Ishikawa (cell line): Measurements from ENCODE around the gene HDAC9.

Experiments used
- CEBPB ChIP-seq: IDR thresholded peaks from 2 replicates; pipeline ENCODE4 v1.6.1; 2012
- CREB1 ChIP-seq: IDR thresholded peaks from 2 replicates; pipeline ENCODE4 v1.6.1; 2012; ENCODE audit warnings: low read depth
- EGR1 ChIP-seq: IDR thresholded peaks from 2 replicates; pipeline ENCODE4 v1.6.1; 2012
- EP300 ChIP-seq: IDR thresholded peaks from 2 replicates; pipeline ENCODE4 v1.6.1; 2012; ENCODE audit warnings: borderline replicate concordance
- FOXM1 ChIP-seq: IDR thresholded peaks from 2 replicates; pipeline ENCODE4 v1.6.1; 2012; ENCODE audit warnings: low read depth, borderline replicate concordance
- NFIC ChIP-seq: IDR thresholded peaks from 2 replicates; pipeline ENCODE4 v1.6.1; 2012
- RAD21 ChIP-seq: IDR thresholded peaks from 2 replicates; pipeline ENCODE4 v1.6.1; 2012; ENCODE audit warnings: low read depth
- TAF1 ChIP-seq: IDR thresholded peaks from 2 replicates; pipeline ENCODE4 v1.6.1; 2012; ENCODE audit warnings: low read depth, mild to moderate bottlenecking
- TCF12 ChIP-seq: IDR thresholded peaks from 2 replicates; pipeline ENCODE4 v1.6.1; 2012; ENCODE audit warnings: low read depth
- TEAD4 ChIP-seq: IDR thresholded peaks from 2 replicates; pipeline ENCODE4 v1.6.1; 2012
- YY1 ChIP-seq: IDR thresholded peaks from 2 replicates; pipeline ENCODE4 v1.6.1; 2012; ENCODE audit warnings: low read depth
- ZBTB7A ChIP-seq: IDR thresholded peaks from 2 replicates; pipeline ENCODE4 v1.6.1; 2012; ENCODE audit warnings: low read depth
- TF ChIP-seq, protein P1 (sequence below): IDR thresholded peaks from 2 replicates; pipeline ENCODE4 v1.6.1; 2012
- TF ChIP-seq, protein P2 (sequence below): IDR thresholded peaks from 2 replicates; pipeline ENCODE4 v1.6.1; 2012
- TF ChIP-seq, protein P3 (sequence below): IDR thresholded peaks from 2 replicates; pipeline ENCODE4 v1.6.1; 2012; ENCODE audit warnings: low read depth, mild to moderate bottlenecking

HDAC9 gene

DNA sequence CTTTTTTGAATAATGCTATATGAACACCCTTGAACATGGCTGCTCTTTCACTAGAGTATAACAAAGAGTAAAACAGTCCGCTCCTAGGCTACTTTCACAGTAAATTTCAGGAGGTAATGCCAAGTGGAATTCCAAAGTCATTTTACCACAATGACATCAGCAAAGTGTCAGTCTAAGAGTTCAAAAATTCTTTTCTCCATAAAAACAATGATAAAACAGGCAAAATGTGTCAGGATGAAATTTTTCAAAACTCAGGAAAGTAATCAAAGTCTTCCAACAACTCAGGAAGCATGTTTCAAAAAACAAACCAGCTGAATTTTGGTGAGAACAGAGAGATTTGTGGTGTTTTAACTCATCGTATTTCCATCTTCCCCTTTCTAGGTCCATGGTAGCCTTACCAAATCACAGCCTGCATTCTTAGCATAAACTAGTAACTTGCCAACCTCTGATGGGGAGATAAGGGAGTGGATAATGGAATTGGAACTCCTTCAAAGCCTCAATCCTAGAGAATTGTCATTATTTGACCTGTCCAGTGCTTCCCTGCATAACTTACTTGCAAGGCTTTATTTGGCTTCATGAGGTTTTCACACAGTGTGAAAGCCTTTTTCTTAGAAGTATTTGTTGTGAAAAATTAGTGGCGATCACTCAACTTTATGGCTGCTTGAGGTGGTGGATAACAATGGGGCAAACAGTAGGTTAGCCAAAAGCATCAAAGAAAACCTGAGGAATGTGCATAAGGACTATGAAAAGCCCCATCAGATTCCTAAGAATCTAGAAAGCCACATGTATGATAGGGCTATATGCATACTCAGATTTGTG lies 302.7 kb downstream of the HDAC9 start:
- TF ChIP-seq TCF12 = no peak
- TF ChIP-seq FOXM1 = no peak
- TF ChIP-seq CEBPB = no peak
- TF ChIP-seq RAD21 = no peak
- TF ChIP-seq, protein P1, sequence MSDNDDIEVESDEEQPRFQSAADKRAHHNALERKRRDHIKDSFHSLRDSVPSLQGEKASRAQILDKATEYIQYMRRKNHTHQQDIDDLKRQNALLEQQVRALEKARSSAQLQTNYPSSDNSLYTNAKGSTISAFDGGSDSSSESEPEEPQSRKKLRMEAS = no peak
- TF ChIP-seq, protein P2, sequence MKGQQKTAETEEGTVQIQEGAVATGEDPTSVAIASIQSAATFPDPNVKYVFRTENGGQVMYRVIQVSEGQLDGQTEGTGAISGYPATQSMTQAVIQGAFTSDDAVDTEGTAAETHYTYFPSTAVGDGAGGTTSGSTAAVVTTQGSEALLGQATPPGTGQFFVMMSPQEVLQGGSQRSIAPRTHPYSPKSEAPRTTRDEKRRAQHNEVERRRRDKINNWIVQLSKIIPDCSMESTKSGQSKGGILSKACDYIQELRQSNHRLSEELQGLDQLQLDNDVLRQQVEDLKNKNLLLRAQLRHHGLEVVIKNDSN = no peak
- TF ChIP-seq, protein P3, sequence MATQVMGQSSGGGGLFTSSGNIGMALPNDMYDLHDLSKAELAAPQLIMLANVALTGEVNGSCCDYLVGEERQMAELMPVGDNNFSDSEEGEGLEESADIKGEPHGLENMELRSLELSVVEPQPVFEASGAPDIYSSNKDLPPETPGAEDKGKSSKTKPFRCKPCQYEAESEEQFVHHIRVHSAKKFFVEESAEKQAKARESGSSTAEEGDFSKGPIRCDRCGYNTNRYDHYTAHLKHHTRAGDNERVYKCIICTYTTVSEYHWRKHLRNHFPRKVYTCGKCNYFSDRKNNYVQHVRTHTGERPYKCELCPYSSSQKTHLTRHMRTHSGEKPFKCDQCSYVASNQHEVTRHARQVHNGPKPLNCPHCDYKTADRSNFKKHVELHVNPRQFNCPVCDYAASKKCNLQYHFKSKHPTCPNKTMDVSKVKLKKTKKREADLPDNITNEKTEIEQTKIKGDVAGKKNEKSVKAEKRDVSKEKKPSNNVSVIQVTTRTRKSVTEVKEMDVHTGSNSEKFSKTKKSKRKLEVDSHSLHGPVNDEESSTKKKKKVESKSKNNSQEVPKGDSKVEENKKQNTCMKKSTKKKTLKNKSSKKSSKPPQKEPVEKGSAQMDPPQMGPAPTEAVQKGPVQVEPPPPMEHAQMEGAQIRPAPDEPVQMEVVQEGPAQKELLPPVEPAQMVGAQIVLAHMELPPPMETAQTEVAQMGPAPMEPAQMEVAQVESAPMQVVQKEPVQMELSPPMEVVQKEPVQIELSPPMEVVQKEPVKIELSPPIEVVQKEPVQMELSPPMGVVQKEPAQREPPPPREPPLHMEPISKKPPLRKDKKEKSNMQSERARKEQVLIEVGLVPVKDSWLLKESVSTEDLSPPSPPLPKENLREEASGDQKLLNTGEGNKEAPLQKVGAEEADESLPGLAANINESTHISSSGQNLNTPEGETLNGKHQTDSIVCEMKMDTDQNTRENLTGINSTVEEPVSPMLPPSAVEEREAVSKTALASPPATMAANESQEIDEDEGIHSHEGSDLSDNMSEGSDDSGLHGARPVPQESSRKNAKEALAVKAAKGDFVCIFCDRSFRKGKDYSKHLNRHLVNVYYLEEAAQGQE = no peak
- no peak for TF ChIP-seq ZBTB7A
- TF ChIP-seq NFIC = no peak
- no peak for TF ChIP-seq CREB1
- no peak for TF ChIP-seq TEAD4
- no peak for TF ChIP-seq TAF1
- no peak for TF ChIP-seq YY1

DNA sequence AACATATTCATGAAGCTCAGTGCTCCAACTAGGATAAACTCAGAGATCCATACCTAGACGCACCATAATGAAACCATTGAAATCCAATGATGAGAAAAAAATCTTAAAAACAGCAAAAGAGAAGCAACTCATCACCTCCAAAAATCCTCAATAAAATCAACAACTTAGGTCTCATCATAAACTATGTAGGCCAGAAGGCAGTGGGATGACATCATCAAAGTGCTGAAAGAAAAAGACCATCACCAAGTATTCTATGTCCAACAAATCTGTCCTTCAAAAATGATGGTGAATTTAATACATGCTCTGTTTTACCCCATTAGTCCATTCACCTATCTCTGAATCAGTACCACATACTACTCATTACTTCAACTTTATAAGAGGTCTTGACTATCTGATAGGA lies 304.4 kb downstream of the HDAC9 start:
- TF ChIP-seq, protein P1 = no peak
- no peak for TF ChIP-seq YY1
- no peak for TF ChIP-seq CREB1
- no peak for TF ChIP-seq EGR1
- TF ChIP-seq, protein P2 = no peak
- TF ChIP-seq, protein P3 = no peak
- TF ChIP-seq FOXM1 = no peak
- TF ChIP-seq TAF1 = no peak
- TF ChIP-seq NFIC = no peak
- TF ChIP-seq CEBPB = no peak
- no peak for TF ChIP-seq RAD21
- no peak for TF ChIP-seq EP300
- no peak for TF ChIP-seq TEAD4
- no peak for TF ChIP-seq ZBTB7A
- TF ChIP-seq TCF12 = no peak

DNA sequence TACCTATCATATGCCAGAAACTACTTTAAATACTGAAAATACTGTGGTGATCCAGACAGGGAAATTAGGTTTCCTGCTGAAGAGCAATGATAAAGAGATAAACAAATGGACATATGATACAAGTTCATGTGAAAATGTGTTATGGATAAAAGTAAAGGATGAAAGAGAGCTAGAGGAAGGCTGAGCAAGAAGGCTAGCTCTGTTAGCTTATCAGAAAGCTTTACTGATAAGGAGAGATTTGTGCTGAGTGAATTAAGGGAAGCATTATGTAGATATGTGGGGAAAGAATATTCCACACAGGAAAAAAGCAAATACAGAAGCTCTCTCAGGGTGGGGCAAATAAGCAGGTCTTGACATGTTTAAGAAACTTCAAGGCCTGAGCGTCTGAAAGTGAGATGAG lies 308.4 kb downstream of the HDAC9 start:
- TF ChIP-seq FOXM1 (no peak), TCF12 (no peak), YY1 (no peak), NFIC (no peak), CEBPB (no peak), EP300 (no peak), EGR1 (no peak), RAD21 (no peak), CREB1 (no peak), ZBTB7A (no peak), TAF1 (no peak), TEAD4 (no peak)
- TF ChIP-seq, protein P1 = no peak
- TF ChIP-seq, protein P3 = no peak
- TF ChIP-seq, protein P2 = no peak
